Trophoblast cell (in vitro differentiated cells and primary cell): Measurements from ENCODE around the gene C4orf51.

ENCODE experiments used
- DNase-seq, 2 donors: peaks; one replicate each; pipeline ENCODE4 v3.0.0-alpha.2; 2016
- H2AFZ ChIP-seq: 2 replicates; pipeline ENCODE4 v1.6.1; 2013; ENCODE audit warnings: low read length, moderate library complexity, mild to moderate bottlenecking; ENCODE audit not compliant: insufficient read depth, poor library complexity
- H2AK5ac ChIP-seq: 2 replicates; pipeline ENCODE4 v1.6.1; 2013; ENCODE audit warnings: mild to moderate bottlenecking, low read length
- H2BK120ac ChIP-seq: 2 replicates; pipeline ENCODE4 v1.6.1; 2013; ENCODE audit warnings: low read length, mild to moderate bottlenecking, moderate library complexity; ENCODE audit not compliant: insufficient read depth, poor library complexity
- H2BK12ac ChIP-seq: 2 replicates; pipeline ENCODE4 v1.6.1; 2013; ENCODE audit warnings: mild to moderate bottlenecking, low read length, moderate library complexity
- H2BK5ac ChIP-seq: 2 replicates; pipeline ENCODE4 v1.6.1; 2013; ENCODE audit warnings: low read length, low read depth, moderate library complexity, mild to moderate bottlenecking; ENCODE audit not compliant: poor library complexity
- H3K14ac ChIP-seq: 2 replicates; pipeline ENCODE4 v1.6.1; 2013; ENCODE audit warnings: mild to moderate bottlenecking, low read length
- H3K18ac ChIP-seq: 2 replicates; pipeline ENCODE4 v1.6.1; 2013; ENCODE audit warnings: mild to moderate bottlenecking, low read length
- H3K23ac ChIP-seq: 2 replicates; pipeline ENCODE4 v1.6.1; 2013; ENCODE audit warnings: low read length
- H3K27ac ChIP-seq: 2 replicates; pipeline ENCODE4 v1.5.1; 2013; ENCODE audit warnings: low read depth, mild to moderate bottlenecking, inconsistent platforms, low read length, moderate library complexity
- H3K27me3 ChIP-seq: 2 replicates; pipeline ENCODE4 v1.6.1; 2013; ENCODE audit warnings: inconsistent platforms, mild to moderate bottlenecking, low read length, moderate library complexity; ENCODE audit not compliant: insufficient read depth
- H3K36me3 ChIP-seq, 2 experiments: 1 replicate in 1 of 2; 2 replicates in 1 of 2; pipeline ENCODE4 v1.6.1; 2013; ENCODE audit warnings: low read length in 2 of 2, mild to moderate bottlenecking in 2 of 2, moderate library complexity in 1 of 2; ENCODE audit not compliant: insufficient read depth in 2 of 2, control insufficient read depth in 1 of 2
- H3K4ac ChIP-seq: 2 replicates; pipeline ENCODE4 v1.6.1; 2013; ENCODE audit warnings: low read depth, mild to moderate bottlenecking, low read length, moderate library complexity
- H3K4me1 ChIP-seq, 2 experiments: 1 replicate in 1 of 2; 2 replicates in 1 of 2; pipeline ENCODE4 v1.6.1; 2013; ENCODE audit warnings: low read length in 2 of 2, mild to moderate bottlenecking in 2 of 2, moderate library complexity in 1 of 2; ENCODE audit not compliant: insufficient read depth in 2 of 2, control insufficient read depth in 1 of 2
- H3K4me2 ChIP-seq: 2 replicates; pipeline ENCODE4 v1.6.1; 2013; ENCODE audit warnings: inconsistent platforms, mild to moderate bottlenecking, low read length, moderate library complexity
- H3K4me3 ChIP-seq: 2 replicates; pipeline ENCODE4 v1.5.1; 2013; ENCODE audit warnings: mild to moderate bottlenecking, low read depth, low read length, inconsistent platforms
- H3K79me1 ChIP-seq: one replicate; pipeline ENCODE4 v1.6.1; 2013; ENCODE audit warnings: low read length
- H3K79me2 ChIP-seq: 2 replicates; pipeline ENCODE4 v1.6.1; 2013; ENCODE audit warnings: low read length, mild to moderate bottlenecking; ENCODE audit not compliant: control insufficient read depth, insufficient read depth, poor library complexity
- H3K9ac ChIP-seq: 2 replicates; pipeline ENCODE4 v1.6.1; 2013; ENCODE audit warnings: mild to moderate bottlenecking, low read length
- H3K9me3 ChIP-seq: 2 replicates; pipeline ENCODE4 v1.6.1; 2013; ENCODE audit warnings: low read depth, mild to moderate bottlenecking, control low read depth, inconsistent platforms, low read length; ENCODE audit not compliant: insufficient read depth
- H4K12ac ChIP-seq: 2 replicates; pipeline ENCODE4 v1.6.1; 2013; ENCODE audit warnings: low read depth, mild to moderate bottlenecking, low read length, moderate library complexity
- H4K8ac ChIP-seq: 2 replicates; pipeline ENCODE4 v1.6.1; 2013; ENCODE audit warnings: low read depth, mild to moderate bottlenecking, low read length, moderate library complexity
- H4K91ac ChIP-seq: one replicate; pipeline ENCODE4 v1.6.1; 2013; ENCODE audit warnings: low read depth, mild to moderate bottlenecking, low read length, moderate library complexity
- WGBS: extraction: QIAGEN DNeasy Blood & Tissue Kit; methylation state at CpG from one replicate; pipeline ENCODE4 v1.1.7; 2013; ENCODE audit warnings: missing lambda C conversion rate; ENCODE audit not compliant: insufficient read length, insufficient coverage; ENCODE audit errors: extremely low coverage; 5-methylcytosine and 5-hydroxymethylcytosine counted together

Gene C4orf51

GRCh38 chr4:145762719-145763118 lies 82.8 kb downstream of the C4orf51 start:
- H3K27me3 ChIP-seq = no peaks in the 10 kb centered on the region
- H3K4me1 ChIP-seq = peaks cover 0 to 3% of the 10 kb centered on the region in 2 experiments
- no peak overlapping the region for H2BK5ac ChIP-seq
- no peak overlapping the region for H2AK5ac ChIP-seq
- H3K79me2 ChIP-seq = no peaks in the 10 kb centered on the region
- no peak overlapping the region for H4K12ac ChIP-seq
- no peak overlapping the region for H3K18ac ChIP-seq
- H3K27ac ChIP-seq = no peak overlapping the region
- H3K9me3 ChIP-seq = no peaks in the 10 kb centered on the region
- no peak for DNase-seq
- no CpG with 5 or more reads among the region's 8 CpGs for WGBS
- H4K91ac ChIP-seq = no peak overlapping the region
- no peak overlapping the region for H2BK12ac ChIP-seq
- H3K23ac ChIP-seq = no peak overlapping the region
- H3K9ac ChIP-seq = no peak overlapping the region
- H3K4ac ChIP-seq = no peak overlapping the region
- no peak overlapping the region for H2BK120ac ChIP-seq
- H4K8ac ChIP-seq = no peak overlapping the region
- no peak overlapping the region for H3K14ac ChIP-seq
- H3K4me3 ChIP-seq = no peak overlapping the region
- H3K79me1 ChIP-seq = no peaks in the 10 kb centered on the region
- no peak overlapping the region for H2AFZ ChIP-seq
- H3K36me3 ChIP-seq = peaks cover 27 to 49% of the 10 kb centered on the region in 2 experiments
- H3K4me2 ChIP-seq = no peak overlapping the region

- H2AFZ ChIP-seq = no peak overlapping the region
- peaks cover 27 to 49% of the 10 kb centered on the region in 2 experiments for H3K36me3 ChIP-seq
- no peak overlapping the region for H3K23ac ChIP-seq
- no peak overlapping the region for H3K4me2 ChIP-seq
- no peak overlapping the region for H3K14ac ChIP-seq
- no peak overlapping the region for H3K4me3 ChIP-seq
- no peak overlapping the region for H2BK120ac ChIP-seq
- no peaks in the 10 kb centered on the region for H3K79me2 ChIP-seq
- no peaks in the 10 kb centered on the region for H3K79me1 ChIP-seq
- no peak overlapping the region for H3K9ac ChIP-seq
- H3K18ac ChIP-seq = no peak overlapping the region
- H3K4me1 ChIP-seq = peaks cover 0 to 3% of the 10 kb centered on the region in 2 experiments
- H4K91ac ChIP-seq = no peak overlapping the region
- DNase-seq = no peak
- H3K27ac ChIP-seq = no peak overlapping the region
- H2AK5ac ChIP-seq = no peak overlapping the region
- no peak overlapping the region for H2BK12ac ChIP-seq
- H4K8ac ChIP-seq = no peak overlapping the region
- H4K12ac ChIP-seq = no peak overlapping the region
- H3K9me3 ChIP-seq = no peaks in the 10 kb centered on the region
- H3K27me3 ChIP-seq = no peaks in the 10 kb centered on the region
- no peak overlapping the region for H3K4ac ChIP-seq
- no peak overlapping the region for H2BK5ac ChIP-seq
- WGBS = no CpG with 5 or more reads among the region's 4 CpGs
Observed at GRCh38 chr4:145763399-145763798, 83.5 kb downstream of the C4orf51 start.

- no peak overlapping the region for H3K23ac ChIP-seq
- no peak overlapping the region for H2AFZ ChIP-seq
- no peak for DNase-seq
- H4K91ac ChIP-seq = no peak overlapping the region
- no peak overlapping the region for H3K4ac ChIP-seq
- no peak overlapping the region for H4K12ac ChIP-seq
- H3K18ac ChIP-seq = no peak overlapping the region
- peaks cover 0 to 3% of the 10 kb centered on the region in 2 experiments for H3K4me1 ChIP-seq
- WGBS = no CpG with 5 or more reads among the region's 5 CpGs
- no peak overlapping the region for H3K4me2 ChIP-seq
- H3K27ac ChIP-seq = no peak overlapping the region
- no peak overlapping the region for H2AK5ac ChIP-seq
- peaks cover 20 to 37% of the 10 kb centered on the region in 2 experiments for H3K36me3 ChIP-seq
- no peaks in the 10 kb centered on the region for H3K79me1 ChIP-seq
- no peak overlapping the region for H4K8ac ChIP-seq
- H3K4me3 ChIP-seq = no peak overlapping the region
- no peak overlapping the region for H2BK12ac ChIP-seq
- no peaks in the 10 kb centered on the region for H3K79me2 ChIP-seq
- H2BK120ac ChIP-seq = no peak overlapping the region
- no peak overlapping the region for H3K14ac ChIP-seq
- H2BK5ac ChIP-seq = no peak overlapping the region
- H3K9ac ChIP-seq = no peak overlapping the region
- no peaks in the 10 kb centered on the region for H3K9me3 ChIP-seq
- H3K27me3 ChIP-seq = no peaks in the 10 kb centered on the region
Observed at GRCh38 chr4:145766273-145766672, 86.3 kb downstream of the C4orf51 start.

GRCh38 chr4:145769450-145770037 lies 89.6 kb downstream of the C4orf51 start:
- Histone ChIP-seq H3K79me2 (no peaks in the 10 kb centered on the region), H2BK120ac (no peak overlapping the region), H3K18ac (no peak overlapping the region), H3K4me1 (peaks cover 0 to 3% of the 10 kb centered on the region in 2 experiments), H3K9ac (no peak overlapping the region), H3K14ac (no peak overlapping the region), H3K4me2 (no peak overlapping the region), H4K91ac (no peak overlapping the region), H3K27me3 (no peaks in the 10 kb centered on the region), H3K23ac (no peak overlapping the region), H3K4me3 (no peak overlapping the region), H2AK5ac (no peak overlapping the region), H2BK5ac (no peak overlapping the region), H3K79me1 (no peaks in the 10 kb centered on the region), H3K4ac (no peak overlapping the region), H3K9me3 (peaks cover 3% of the 10 kb centered on the region), H4K8ac (no peak overlapping the region), H3K27ac (no peak overlapping the region), H4K12ac (no peak overlapping the region), H2BK12ac (no peak overlapping the region), H2AFZ (no peak overlapping the region), H3K36me3 (peaks cover 19 to 31% of the 10 kb centered on the region in 2 experiments)
- WGBS = no CpG with 5 or more reads among the region's 2 CpGs
- no peak for DNase-seq
